ENCODE results near the gene COL18A1.

- no peak for TF ChIP-seq CTCF (conservative IDR thresholded peaks at IDR 0.05)
- TF ChIP-seq ZFX (IDR thresholded peaks at IDR 0.05), result no peak
Measured at GRCh38 chr21:45390831-45391742, 13.9 kb upstream of the COL18A1 start.
